ENCODE data around the gene HNRNPA0.

Gene HNRNPA0

GRCh38 chr5:137761566-137761965 is 7.4 kb upstream of the HNRNPA0 start:
- no peaks in the 10 kb centered on the region for H3K36me3 ChIP-seq (ENCODE audit: control insufficient read depth in 4 of 4, insufficient read depth in 4 of 4, low read length in 3 of 4)
- H3K9me3 ChIP-seq (ENCODE audit: control extremely low read depth in 1 of 5, control insufficient read depth in 4 of 5, insufficient read depth in 2 of 5, low read depth in 1 of 5, low read length in 4 of 5), result no peaks in the 10 kb centered on the region
- ChIA-PET CTCF (interaction anchor here (0.6 kb wide), 1 partner anchor 22 kb away, joined by 3 read pairs; no protein-coding TSS in a partner anchor), POLR2A (interaction anchor here (0.6 kb wide), 1 partner anchor 112 kb away, joined by 3 read pairs; no protein-coding TSS in a partner anchor)
- no peak overlapping the region for H3K27ac ChIP-seq (ENCODE audit: insufficient read depth in 1 of 2, low read depth in 1 of 2, low read length in 2 of 2, poor library complexity in 1 of 2, severe bottlenecking in 2 of 2)
- DNase-seq, result no peak
- no peaks in the 10 kb centered on the region for H3K4me1 ChIP-seq (ENCODE audit: control extremely low read depth in 1 of 4, control insufficient read depth in 4 of 4, insufficient read depth in 4 of 4, low read length in 3 of 4)
- H3K27me3 ChIP-seq (replicated peaks in 2 of 5; ENCODE audit: control insufficient read depth in 4 of 5, insufficient read depth in 5 of 5, low read length in 4 of 5), result no peaks in the 10 kb centered on the region
- WGBS (ENCODE audit: insufficient coverage), result 100% methylated on average over 1 of the region's 3 CpGs
- no peak overlapping the region for H3K4me3 ChIP-seq (ENCODE audit: control insufficient read depth in 1 of 7, extremely low read depth in 1 of 7, insufficient read depth in 4 of 7, low read depth in 2 of 7, low read length in 6 of 7)

GRCh38 chr5:137760719-137761516 is 6.8 kb upstream of the HNRNPA0 start:
- Histone ChIP-seq H3K27ac (ENCODE audit: insufficient read depth in 1 of 2, low read depth in 1 of 2, low read length in 2 of 2, poor library complexity in 1 of 2, severe bottlenecking in 2 of 2) (no peak overlapping the region), H3K4me1 (ENCODE audit: control extremely low read depth in 1 of 4, control insufficient read depth in 4 of 4, insufficient read depth in 4 of 4, low read length in 3 of 4) (no peaks in the 10 kb centered on the region), H3K27me3 (replicated peaks in 2 of 5; ENCODE audit: control insufficient read depth in 4 of 5, insufficient read depth in 5 of 5, low read length in 4 of 5) (no peaks in the 10 kb centered on the region), H3K4me3 (ENCODE audit: control insufficient read depth in 1 of 7, extremely low read depth in 1 of 7, insufficient read depth in 4 of 7, low read depth in 2 of 7, low read length in 6 of 7) (no peak overlapping the region), H3K9me3 (ENCODE audit: control extremely low read depth in 1 of 5, control insufficient read depth in 4 of 5, insufficient read depth in 2 of 5, low read depth in 1 of 5, low read length in 4 of 5) (no peaks in the 10 kb centered on the region), H3K36me3 (ENCODE audit: control insufficient read depth in 4 of 4, insufficient read depth in 4 of 4, low read length in 3 of 4) (no peaks in the 10 kb centered on the region)
- ChIA-PET CTCF (interaction anchor here (0.7 to 0.9 kb wide), 2 partner anchors 10 to 13 kb away, joined by 3 to 4 read pairs; no protein-coding TSS in a partner anchor), POLR2A (interaction anchor here (0.6 kb wide), 1 partner anchor 112 kb away, joined by 3 read pairs; no protein-coding TSS in a partner anchor)
- no peak for DNase-seq
- 100% methylated on average over 3 of the region's 7 CpGs for WGBS (ENCODE audit: insufficient coverage)

- Histone ChIP-seq H3K4me3 (ENCODE audit: control insufficient read depth in 1 of 7, extremely low read depth in 1 of 7, insufficient read depth in 4 of 7, low read depth in 2 of 7, low read length in 6 of 7) (no peak overlapping the region), H3K4me1 (ENCODE audit: control extremely low read depth in 1 of 4, control insufficient read depth in 4 of 4, insufficient read depth in 4 of 4, low read length in 3 of 4) (peaks cover 0 to under 1% (median 0%) of the 10 kb centered on the region in 4 experiments), H3K27ac (ENCODE audit: insufficient read depth in 1 of 2, low read depth in 1 of 2, low read length in 2 of 2, poor library complexity in 1 of 2, severe bottlenecking in 2 of 2) (no peak overlapping the region), H3K9me3 (ENCODE audit: control extremely low read depth in 1 of 5, control insufficient read depth in 4 of 5, insufficient read depth in 2 of 5, low read depth in 1 of 5, low read length in 4 of 5) (no peaks in the 10 kb centered on the region), H3K36me3 (ENCODE audit: control insufficient read depth in 4 of 4, insufficient read depth in 4 of 4, low read length in 3 of 4) (no peaks in the 10 kb centered on the region), H3K27me3 (replicated peaks in 2 of 5; ENCODE audit: control insufficient read depth in 4 of 5, insufficient read depth in 5 of 5, low read length in 4 of 5) (no peaks in the 10 kb centered on the region)
- POLR2A ChIA-PET, result no interaction called here
- WGBS (ENCODE audit: insufficient coverage), result 89% methylated on average over 4 of the region's 4 CpGs
- DNase-seq, result no peak
- CTCF ChIA-PET, result interaction anchor here (0.7 to 1.2 kb wide), 4 partner anchors 9 to 41 kb away, joined by 3 to 4 read pairs (median 3); no protein-coding TSS in a partner anchor
These were observed 6.1 kb upstream of the HNRNPA0 start for GRCh38 chr5:137760294-137760693.

- peaks cover 0 to 6% (median 1%) of the 10 kb centered on the region in 4 experiments for H3K4me1 ChIP-seq (ENCODE audit: control extremely low read depth in 1 of 4, control insufficient read depth in 4 of 4, insufficient read depth in 4 of 4, low read length in 3 of 4)
- POLR2A ChIA-PET, result no interaction called here
- no peaks in the 10 kb centered on the region for H3K9me3 ChIP-seq (ENCODE audit: control extremely low read depth in 1 of 5, control insufficient read depth in 4 of 5, insufficient read depth in 2 of 5, low read depth in 1 of 5, low read length in 4 of 5)
- no peak for DNase-seq
- no peak overlapping the region for H3K4me3 ChIP-seq (ENCODE audit: control insufficient read depth in 1 of 7, extremely low read depth in 1 of 7, insufficient read depth in 4 of 7, low read depth in 2 of 7, low read length in 6 of 7)
- CTCF ChIA-PET, result no interaction called here
- no peaks in the 10 kb centered on the region for H3K27me3 ChIP-seq (replicated peaks in 2 of 5; ENCODE audit: control insufficient read depth in 4 of 5, insufficient read depth in 5 of 5, low read length in 4 of 5)
- H3K27ac ChIP-seq (ENCODE audit: insufficient read depth in 1 of 2, low read depth in 1 of 2, low read length in 2 of 2, poor library complexity in 1 of 2, severe bottlenecking in 2 of 2), result no peak overlapping the region
- 97% methylated on average over 6 of the region's 6 CpGs for WGBS (ENCODE audit: insufficient coverage)
- no peaks in the 10 kb centered on the region for H3K36me3 ChIP-seq (ENCODE audit: control insufficient read depth in 4 of 4, insufficient read depth in 4 of 4, low read length in 3 of 4)
These were observed 4.6 kb upstream of the HNRNPA0 start for GRCh38 chr5:137758715-137759306.

GRCh38 chr5:137758121-137758520 is 4.0 kb upstream of the HNRNPA0 start:
- Histone ChIP-seq H3K4me1 (ENCODE audit: control extremely low read depth in 1 of 4, control insufficient read depth in 4 of 4, insufficient read depth in 4 of 4, low read length in 3 of 4) (peaks cover 0 to 6% (median 3%) of the 10 kb centered on the region in 4 experiments), H3K4me3 (ENCODE audit: control insufficient read depth in 1 of 7, extremely low read depth in 1 of 7, insufficient read depth in 4 of 7, low read depth in 2 of 7, low read length in 6 of 7) (no peak overlapping the region), H3K36me3 (ENCODE audit: control insufficient read depth in 4 of 4, insufficient read depth in 4 of 4, low read length in 3 of 4) (no peaks in the 10 kb centered on the region), H3K27ac (ENCODE audit: insufficient read depth in 1 of 2, low read depth in 1 of 2, low read length in 2 of 2, poor library complexity in 1 of 2, severe bottlenecking in 2 of 2) (no peak overlapping the region), H3K27me3 (replicated peaks in 2 of 5; ENCODE audit: control insufficient read depth in 4 of 5, insufficient read depth in 5 of 5, low read length in 4 of 5) (no peaks in the 10 kb centered on the region), H3K9me3 (ENCODE audit: control extremely low read depth in 1 of 5, control insufficient read depth in 4 of 5, insufficient read depth in 2 of 5, low read depth in 1 of 5, low read length in 4 of 5) (no peaks in the 10 kb centered on the region)
- WGBS (ENCODE audit: insufficient coverage), result 100% methylated on average over 3 of the region's 4 CpGs
- no peak for DNase-seq
- ChIA-PET CTCF (no interaction called here), POLR2A (no interaction called here)

GRCh38 chr5:137757634-137758033 is 3.5 kb upstream of the HNRNPA0 start:
- CTCF ChIA-PET, result no interaction called here
- Histone ChIP-seq H3K4me1 (ENCODE audit: control extremely low read depth in 1 of 4, control insufficient read depth in 4 of 4, insufficient read depth in 4 of 4, low read length in 3 of 4) (peaks cover 0 to 8% (median 4%) of the 10 kb centered on the region in 4 experiments), H3K27ac (ENCODE audit: insufficient read depth in 1 of 2, low read depth in 1 of 2, low read length in 2 of 2, poor library complexity in 1 of 2, severe bottlenecking in 2 of 2) (no peak overlapping the region), H3K27me3 (replicated peaks in 2 of 5; ENCODE audit: control insufficient read depth in 4 of 5, insufficient read depth in 5 of 5, low read length in 4 of 5) (no peaks in the 10 kb centered on the region), H3K9me3 (ENCODE audit: control extremely low read depth in 1 of 5, control insufficient read depth in 4 of 5, insufficient read depth in 2 of 5, low read depth in 1 of 5, low read length in 4 of 5) (no peaks in the 10 kb centered on the region), H3K4me3 (ENCODE audit: control insufficient read depth in 1 of 7, extremely low read depth in 1 of 7, insufficient read depth in 4 of 7, low read depth in 2 of 7, low read length in 6 of 7) (no peak overlapping the region), H3K36me3 (ENCODE audit: control insufficient read depth in 4 of 4, insufficient read depth in 4 of 4, low read length in 3 of 4) (peaks cover 0 to 2% (median 0%) of the 10 kb centered on the region in 4 experiments)
- POLR2A ChIA-PET, result no interaction called here
- no peak for DNase-seq
- 100% methylated on average over 1 of the region's 5 CpGs for WGBS (ENCODE audit: insufficient coverage)
